Parathyroid adenoma (tissue), 2 donors: ENCODE data around the gene SLC7A5.

ENCODE experiments used
- H2AFZ ChIP-seq: fragments of 300-600 bp; sonication (generic); one replicate; pipeline ENCODE4 v1.7.0; 2017; ENCODE audit warnings: antibody characterized with exemption, mild to moderate bottlenecking
- H3K27ac ChIP-seq: fragments of 300-600 bp; sonication (generic); one replicate; pipeline ENCODE4 v1.7.0; 2017
- H3K27me3 ChIP-seq: fragments of 300-600 bp; sonication (generic); one replicate; pipeline ENCODE4 v1.7.0; 2017; ENCODE audit warnings: low read length; ENCODE audit not compliant: control insufficient read depth, insufficient read depth
- H3K36me3 ChIP-seq: fragments of 300-600 bp; sonication (generic); one replicate; pipeline ENCODE4 v1.7.0; 2017; ENCODE audit warnings: low read length; ENCODE audit not compliant: control insufficient read depth, insufficient read depth
- H3K4me1 ChIP-seq: fragments of 300-600 bp; sonication (generic); one replicate; pipeline ENCODE4 v1.7.0; 2017; ENCODE audit warnings: control low read depth
- H3K4me2 ChIP-seq: fragments of 300-600 bp; sonication (generic); one replicate; pipeline ENCODE4 v1.7.0; 2017; ENCODE audit warnings: low read length
- H3K4me3 ChIP-seq: fragments of 300-600 bp; sonication (generic); one replicate; pipeline ENCODE4 v1.7.0; 2017; ENCODE audit warnings: low read depth, low read length
- H3K79me2 ChIP-seq: fragments of 300-600 bp; sonication (generic); one replicate; pipeline ENCODE4 v1.7.0; 2017; ENCODE audit warnings: control low read depth
- H3K9ac ChIP-seq: fragments of 300-600 bp; sonication (generic); one replicate; pipeline ENCODE4 v1.7.0; 2017; ENCODE audit warnings: mild to moderate bottlenecking
- H3K9me3 ChIP-seq: fragments of 300-600 bp; sonication (generic); one replicate; pipeline ENCODE4 v1.7.0; 2017; ENCODE audit warnings: low read length; ENCODE audit not compliant: control insufficient read depth
- TF ChIP-seq, protein P1 (sequence below): fragments of 300-600 bp; sonication (generic); IDR thresholded peaks from one replicate; pipeline ENCODE4 v1.7.0; 2017; ENCODE audit warnings: antibody characterized with exemption, mild to moderate bottlenecking
- donor health status: primary hyperparathyroidism.

Gene SLC7A5

DNA sequence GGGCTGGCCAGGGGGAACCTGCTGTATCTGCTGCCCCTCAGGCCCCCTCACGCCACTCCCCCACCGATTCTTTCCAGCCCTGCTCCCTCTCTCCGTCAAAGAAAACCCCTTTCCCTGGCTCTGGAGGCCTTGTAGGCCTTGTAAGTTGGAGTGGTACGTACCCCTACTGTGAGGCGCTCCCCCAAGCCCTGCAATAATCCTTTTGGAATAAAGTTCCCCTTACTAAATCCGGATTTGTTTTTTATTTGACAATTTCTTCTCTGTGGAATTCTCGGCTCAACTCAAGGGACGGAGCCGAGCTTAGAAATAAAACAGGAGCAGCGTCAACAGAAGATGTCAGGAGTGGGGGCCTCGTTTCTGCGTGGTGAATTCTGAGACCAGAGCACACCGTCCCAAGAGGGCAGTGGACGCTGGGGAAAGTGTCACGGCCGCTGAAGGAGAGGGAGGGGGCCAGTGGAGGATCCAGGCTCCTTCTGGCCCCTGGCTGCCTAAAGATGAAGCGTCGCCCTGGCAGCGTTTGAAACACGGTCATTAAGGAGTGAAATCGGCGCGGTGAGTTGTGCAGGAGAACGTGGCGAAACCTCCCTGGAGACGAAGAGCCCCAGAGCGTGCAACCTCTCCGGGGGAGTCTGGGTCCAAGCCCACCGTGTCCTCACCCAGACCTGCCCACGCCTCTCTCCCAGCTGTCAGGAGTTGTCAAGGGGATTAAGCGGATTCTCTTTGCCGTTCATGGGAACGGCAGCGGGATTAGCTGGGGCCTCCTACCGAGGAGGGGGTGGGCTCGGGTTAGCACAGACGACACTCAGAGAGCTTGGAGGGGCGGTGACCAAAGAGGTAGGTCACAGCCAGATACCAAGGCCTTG lies 47.0 kb downstream of the SLC7A5 start:
- Histone ChIP-seq H3K4me3 (no peak overlapping the region), H3K9me3 (no peaks in the 10 kb centered on the region), H3K9ac (no peak overlapping the region), H3K4me2 (no peak overlapping the region), H3K27me3 (no peaks in the 10 kb centered on the region), H2AFZ (no peak overlapping the region), H3K4me1 (no peaks in the 10 kb centered on the region), H3K36me3 (no peaks in the 10 kb centered on the region), H3K27ac (no peak overlapping the region), H3K79me2 (no peaks in the 10 kb centered on the region)
- TF ChIP-seq, protein P1, sequence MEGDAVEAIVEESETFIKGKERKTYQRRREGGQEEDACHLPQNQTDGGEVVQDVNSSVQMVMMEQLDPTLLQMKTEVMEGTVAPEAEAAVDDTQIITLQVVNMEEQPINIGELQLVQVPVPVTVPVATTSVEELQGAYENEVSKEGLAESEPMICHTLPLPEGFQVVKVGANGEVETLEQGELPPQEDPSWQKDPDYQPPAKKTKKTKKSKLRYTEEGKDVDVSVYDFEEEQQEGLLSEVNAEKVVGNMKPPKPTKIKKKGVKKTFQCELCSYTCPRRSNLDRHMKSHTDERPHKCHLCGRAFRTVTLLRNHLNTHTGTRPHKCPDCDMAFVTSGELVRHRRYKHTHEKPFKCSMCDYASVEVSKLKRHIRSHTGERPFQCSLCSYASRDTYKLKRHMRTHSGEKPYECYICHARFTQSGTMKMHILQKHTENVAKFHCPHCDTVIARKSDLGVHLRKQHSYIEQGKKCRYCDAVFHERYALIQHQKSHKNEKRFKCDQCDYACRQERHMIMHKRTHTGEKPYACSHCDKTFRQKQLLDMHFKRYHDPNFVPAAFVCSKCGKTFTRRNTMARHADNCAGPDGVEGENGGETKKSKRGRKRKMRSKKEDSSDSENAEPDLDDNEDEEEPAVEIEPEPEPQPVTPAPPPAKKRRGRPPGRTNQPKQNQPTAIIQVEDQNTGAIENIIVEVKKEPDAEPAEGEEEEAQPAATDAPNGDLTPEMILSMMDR, result no peak

DNA sequence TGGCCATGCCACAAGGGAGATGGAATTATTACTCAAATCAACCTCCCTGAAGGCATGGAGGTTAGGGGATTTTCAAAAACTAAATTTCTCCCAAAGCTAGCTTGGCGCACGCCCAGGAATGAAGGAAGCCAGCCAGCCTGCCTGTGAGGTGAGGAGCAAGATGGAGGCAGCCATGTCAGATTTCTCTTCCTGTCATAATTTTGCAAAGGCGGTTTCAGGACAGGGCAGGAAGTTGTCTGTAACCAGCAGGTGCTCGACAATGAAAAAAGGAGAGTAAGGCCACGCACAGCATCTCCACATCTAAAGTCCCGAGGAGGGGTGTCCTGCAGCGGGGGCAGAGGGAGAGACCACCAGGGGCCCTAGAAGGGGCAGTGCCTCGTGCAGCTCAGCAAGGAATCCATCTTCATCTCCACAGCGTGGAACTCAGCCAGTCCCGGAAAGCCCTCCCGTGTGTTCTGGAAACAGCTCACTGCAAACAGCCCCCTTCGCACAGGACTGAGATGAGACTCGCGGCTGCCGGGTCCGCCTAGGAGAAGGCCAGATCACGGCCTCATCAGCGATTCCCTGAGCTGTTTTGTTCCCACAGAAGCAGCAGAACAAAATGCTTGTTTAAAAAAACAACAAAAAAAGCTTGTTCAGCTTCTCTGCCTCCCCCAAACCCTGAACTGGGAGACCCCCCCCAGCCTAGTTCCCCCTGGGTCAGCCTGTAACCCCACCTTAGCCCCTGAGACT lies 47.8 kb downstream of the SLC7A5 start:
- H3K4me1 ChIP-seq, result no peaks in the 10 kb centered on the region
- H3K27me3 ChIP-seq, result no peaks in the 10 kb centered on the region
- H3K9me3 ChIP-seq, result no peaks in the 10 kb centered on the region
- H3K4me2 ChIP-seq, result no peak overlapping the region
- TF ChIP-seq, protein P1, result no peak
- no peaks in the 10 kb centered on the region for H3K79me2 ChIP-seq
- H3K4me3 ChIP-seq, result no peak overlapping the region
- no peaks in the 10 kb centered on the region for H3K36me3 ChIP-seq
- H2AFZ ChIP-seq, result no peak overlapping the region
- no peak overlapping the region for H3K27ac ChIP-seq
- no peak overlapping the region for H3K9ac ChIP-seq

DNA sequence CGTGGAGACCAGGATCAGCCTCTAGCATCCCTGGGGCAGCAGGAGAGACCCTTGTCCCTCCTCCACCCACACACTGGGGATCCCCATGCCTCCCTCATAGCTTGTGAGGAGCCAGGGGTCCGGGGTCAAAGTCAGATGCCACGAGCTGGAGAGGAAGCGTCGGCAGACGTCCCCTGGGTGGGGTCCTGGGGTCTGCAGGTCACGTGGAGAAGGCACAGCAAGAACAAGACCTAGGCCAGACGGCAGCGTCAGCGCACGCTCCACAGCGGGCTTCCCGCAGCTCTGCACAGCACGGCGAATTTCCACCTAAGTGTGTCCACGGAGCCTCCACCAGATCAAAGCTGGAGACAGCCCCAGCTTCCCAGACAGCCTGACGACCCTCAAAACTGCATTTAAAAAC lies 49.3 kb downstream of the SLC7A5 start:
- H3K9me3 ChIP-seq, result no peaks in the 10 kb centered on the region
- no peaks in the 10 kb centered on the region for H3K79me2 ChIP-seq
- H3K27ac ChIP-seq, result no peak overlapping the region
- no peak overlapping the region for H3K4me3 ChIP-seq
- no peaks in the 10 kb centered on the region for H3K4me1 ChIP-seq
- no peaks in the 10 kb centered on the region for H3K27me3 ChIP-seq
- H3K9ac ChIP-seq, result no peak overlapping the region
- no peak overlapping the region for H2AFZ ChIP-seq
- no peaks in the 10 kb centered on the region for H3K36me3 ChIP-seq
- H3K4me2 ChIP-seq, result no peak overlapping the region
- TF ChIP-seq, protein P1, result no peak

DNA sequence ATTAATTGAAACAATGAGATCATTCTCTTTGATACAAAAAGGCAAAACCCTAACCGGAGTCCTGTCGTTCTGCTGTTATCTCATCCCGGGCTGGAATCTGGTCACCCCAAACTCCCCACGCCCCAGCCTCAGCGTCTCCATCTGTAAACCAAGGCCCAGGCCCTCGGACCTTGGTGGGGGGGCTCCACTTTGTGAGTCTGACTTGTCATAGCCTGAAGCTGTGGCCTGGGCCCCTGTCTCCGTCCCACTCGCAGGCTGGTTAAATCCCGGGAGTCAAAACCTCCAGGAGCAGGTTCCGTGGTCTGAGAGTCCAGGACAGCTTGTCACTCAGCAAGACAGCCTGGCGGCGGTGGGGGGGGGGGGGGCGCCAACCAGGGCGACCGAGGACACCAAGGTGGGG lies 50.0 kb downstream of the SLC7A5 start:
- Histone ChIP-seq H3K79me2 (no peaks in the 10 kb centered on the region), H3K9me3 (no peaks in the 10 kb centered on the region), H3K4me1 (no peaks in the 10 kb centered on the region), H3K4me3 (no peak overlapping the region), H3K27me3 (no peaks in the 10 kb centered on the region), H3K4me2 (no peak overlapping the region), H3K27ac (no peak overlapping the region), H2AFZ (no peak overlapping the region), H3K9ac (no peak overlapping the region), H3K36me3 (no peaks in the 10 kb centered on the region)
- TF ChIP-seq, protein P1, result no peak
